Muscle of back (tissue), 11 donors: ENCODE results near the gene CROCC2. TPM values are rescaled to one million over a fixed set of nuclear protein-coding genes. Genes with fewer than 3 reads are reported as not detected.

Source experiments
- DNase-seq, 3 donors: peaks; one replicate each; pipeline versions ENCODE4 v3.0.0 to v3.0.0-alpha.2; 2013
- polyA plus RNA-seq, 10 donors: library from polyadenylated mRNA; unstranded; fragments of 120-200 nt; gene quantifications; one replicate each; pipeline ENCODE4 v1.2.1, GENCODE V29; 2013; ENCODE audit not compliant: insufficient read length in 10 of 10

CROCC2 gene
- polyA plus RNA-seq, 10 donors, result 0.11 to 1.2 (median 0.24) TPM; not detected in 1

DNA sequence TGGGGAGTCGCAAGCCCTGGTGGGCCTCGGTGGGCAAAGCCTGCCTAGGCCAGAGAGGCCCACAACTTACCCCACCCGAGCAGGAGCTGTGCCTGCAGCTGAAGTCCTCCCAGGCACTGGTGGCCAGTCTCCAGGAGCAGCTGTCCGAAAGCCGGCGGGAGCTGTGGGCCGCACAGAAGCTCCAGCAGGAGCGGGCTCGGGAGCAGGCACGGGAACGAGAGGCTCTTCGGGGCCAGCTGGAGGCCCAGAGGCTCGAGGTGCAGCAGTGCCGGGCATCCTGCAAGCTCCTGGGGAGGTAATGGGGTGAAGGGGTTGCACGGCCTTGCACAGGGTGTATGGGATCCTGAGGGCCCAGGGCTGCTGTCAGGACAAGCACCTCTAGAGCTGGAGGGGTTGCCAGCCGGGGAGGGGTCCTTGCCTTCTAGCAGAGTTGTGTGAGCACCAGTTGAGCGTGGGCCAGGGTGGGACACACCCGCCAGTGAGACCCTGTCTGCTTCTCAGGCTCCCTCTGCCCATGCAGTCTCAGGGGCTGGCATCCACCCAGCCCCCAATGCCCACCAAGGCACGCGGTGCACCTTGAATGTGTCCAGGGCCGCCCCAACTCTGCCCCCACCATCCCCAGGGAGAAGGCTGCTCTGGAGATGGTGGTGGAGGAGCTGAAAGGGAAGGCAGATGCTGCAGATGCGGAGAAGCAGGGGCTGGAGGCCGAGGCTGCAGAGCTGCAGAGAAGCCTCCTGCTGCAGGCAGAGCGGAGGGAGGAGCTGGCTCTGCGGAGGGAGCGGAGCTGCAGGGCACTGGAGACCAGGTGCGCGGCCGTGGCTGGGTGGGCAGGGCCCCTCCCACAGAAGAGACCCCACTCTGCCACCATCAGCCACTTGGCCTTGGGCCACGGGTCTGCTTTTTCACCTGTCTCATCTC lies 27.2 kb downstream of the CROCC2 start:
- peak in 1 of 3 donors; percentile 58 for DNase-seq

DNA sequence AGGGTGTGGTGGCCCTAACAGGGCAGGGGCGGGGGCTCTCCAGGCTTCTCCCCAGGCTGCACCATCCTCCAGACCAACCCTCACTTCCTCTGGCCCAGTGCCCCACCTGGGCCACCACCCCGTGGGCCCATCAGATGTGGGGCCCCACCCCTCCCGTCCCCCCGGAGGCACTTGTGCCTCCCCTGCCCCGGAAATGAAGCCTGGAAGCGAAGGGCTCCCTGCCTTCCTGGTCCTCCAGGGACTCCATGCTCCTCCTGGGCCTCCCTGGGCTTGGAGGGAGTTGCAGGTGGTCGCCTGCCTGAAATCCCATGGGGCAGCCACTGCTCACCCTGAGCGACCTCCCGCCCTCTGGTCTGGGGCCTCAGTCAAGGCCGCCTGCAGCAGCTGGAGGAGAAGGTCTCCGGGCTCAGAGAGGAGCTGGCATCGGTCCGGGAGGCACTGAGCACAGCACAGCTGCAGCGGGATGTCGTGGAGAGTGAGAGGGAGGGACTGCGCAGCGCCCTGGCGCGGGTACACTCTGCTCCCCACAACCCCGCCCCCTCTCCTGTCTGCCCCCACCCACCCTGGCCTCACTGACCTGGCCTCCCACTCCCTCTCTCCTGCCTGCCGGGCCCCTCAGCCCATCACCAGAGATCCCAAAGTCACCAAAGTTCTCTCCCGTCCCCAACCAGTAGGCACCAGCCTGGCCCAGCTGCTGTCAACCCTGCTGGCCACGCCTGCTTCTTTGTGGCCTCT lies 28.0 kb downstream of the CROCC2 start:
- DNase-seq, result peak in 2 of 3 donors; percentile 36 to 69

DNA sequence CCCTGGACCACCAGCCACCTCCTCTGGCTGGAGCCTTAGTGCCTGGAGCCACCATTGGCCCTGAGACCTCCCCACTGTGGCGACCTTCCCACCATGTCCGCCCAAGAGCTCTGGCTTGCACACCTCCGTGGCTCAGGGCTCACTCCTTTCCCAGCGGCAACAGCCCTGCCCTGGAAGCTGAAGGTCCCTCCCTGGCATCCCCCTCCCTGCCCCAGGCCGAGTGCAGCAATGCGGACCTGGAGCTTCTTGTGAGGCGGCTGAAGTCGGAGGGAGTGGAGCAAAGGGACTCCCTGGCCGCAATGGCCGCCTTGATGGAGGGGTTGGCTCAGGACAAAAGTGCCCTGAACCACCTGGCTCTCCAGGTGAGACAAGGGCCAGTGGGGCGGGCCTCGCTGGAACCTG lies 28.6 kb downstream of the CROCC2 start:
- peak in 1 of 3 donors; percentile 14 for DNase-seq

DNA sequence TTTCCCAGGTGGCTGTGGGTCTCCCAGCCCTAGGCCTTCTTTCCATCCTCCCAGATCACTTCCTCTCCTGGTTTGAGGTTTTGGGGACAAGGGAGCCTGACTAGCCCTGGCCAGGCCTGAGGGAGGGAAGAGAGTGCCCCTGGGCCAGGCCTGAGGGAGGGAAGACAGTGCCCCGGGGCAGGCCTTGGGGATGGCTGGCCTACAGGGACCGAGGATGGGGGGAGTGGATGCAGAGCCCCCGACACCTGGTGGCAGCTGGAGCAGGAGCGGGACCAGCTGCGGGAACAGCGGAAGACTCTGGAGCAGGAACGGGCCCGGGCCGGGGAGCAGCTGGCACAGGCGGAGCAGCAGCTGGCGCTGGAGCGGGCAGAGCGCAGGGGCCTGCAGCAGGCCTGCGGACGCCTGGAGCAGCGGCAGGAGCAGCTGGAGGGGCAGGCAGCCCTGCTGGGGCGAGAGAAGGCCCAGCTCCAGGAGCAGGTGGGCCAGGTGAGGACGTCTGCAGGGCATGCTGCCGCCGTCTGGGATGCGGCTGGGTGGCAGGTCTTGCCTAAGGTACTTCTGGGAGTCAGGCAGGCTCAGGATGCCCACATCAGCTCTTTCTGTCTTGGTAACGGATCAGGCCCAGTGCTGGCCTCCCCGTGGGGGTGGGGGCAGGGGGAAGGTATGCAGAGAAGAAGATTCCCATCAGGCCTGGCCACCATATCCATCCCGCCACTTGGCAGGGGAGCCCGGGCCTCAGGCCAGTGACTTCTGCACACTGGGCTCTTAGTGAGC lies 29.2 kb downstream of the CROCC2 start:
- peak in 1 of 3 donors; percentile 70 for DNase-seq

DNA sequence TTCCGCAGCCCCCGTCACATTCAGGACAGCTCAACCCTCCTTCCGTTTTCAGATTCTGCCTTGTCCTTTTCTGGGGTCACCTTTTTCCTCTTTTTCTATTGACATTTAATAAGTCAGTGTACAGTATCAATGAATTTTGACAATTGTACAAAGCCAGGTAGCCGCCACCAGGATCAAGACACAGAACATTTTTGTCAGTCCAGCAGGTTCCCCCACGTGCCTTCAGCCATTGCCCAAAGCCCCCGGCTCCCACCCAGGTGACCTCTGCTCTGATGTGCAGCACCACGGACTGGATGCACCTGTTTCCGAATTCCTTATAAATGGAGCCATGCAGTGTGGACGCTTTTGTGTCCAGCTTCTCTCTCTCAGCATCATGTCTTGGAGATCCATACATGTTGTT lies 30.0 kb downstream of the CROCC2 start:
- DNase-seq, result no peak

DNA sequence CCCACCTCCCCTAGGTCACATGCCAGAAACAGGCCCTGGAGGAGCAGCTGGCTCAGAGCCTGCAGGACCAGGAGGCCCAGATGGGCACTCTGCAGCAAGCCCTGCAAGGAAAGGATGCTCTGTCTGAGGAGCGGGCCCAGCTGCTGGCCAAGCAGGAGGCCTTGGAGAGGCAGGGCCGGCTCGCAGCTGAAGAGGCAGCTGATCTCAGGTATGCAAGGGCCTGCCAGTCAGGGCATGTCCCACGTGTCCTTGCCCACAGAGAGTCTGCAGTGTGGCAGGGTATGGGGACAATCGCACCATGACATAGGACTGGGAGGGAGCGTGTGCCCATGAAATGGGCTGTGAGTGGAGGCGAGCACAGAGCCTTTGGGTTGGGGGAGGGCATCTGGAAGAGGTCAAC lies 39.9 kb downstream of the CROCC2 start:
- no peak for DNase-seq

DNA sequence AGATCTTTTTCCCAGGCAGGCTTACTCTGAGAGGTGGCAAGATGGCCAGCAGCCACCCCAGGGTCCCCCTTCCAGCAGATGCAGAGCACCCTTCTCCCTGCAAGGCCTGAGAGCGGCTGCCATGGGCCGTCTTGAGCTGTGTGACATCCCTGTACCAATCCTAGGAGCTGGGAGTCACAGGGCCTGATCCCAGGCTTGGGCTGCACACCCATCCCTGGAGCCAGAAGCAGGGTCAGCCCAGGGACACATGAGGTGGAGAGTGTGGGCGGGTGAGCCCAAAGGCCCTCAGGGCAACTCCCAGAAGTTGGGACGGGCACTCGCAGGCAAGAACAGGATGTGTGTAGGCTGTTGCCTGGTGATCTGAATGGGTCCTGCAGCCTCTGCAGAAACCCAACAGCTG lies 40.5 kb downstream of the CROCC2 start:
- DNase-seq, result no peak

DNA sequence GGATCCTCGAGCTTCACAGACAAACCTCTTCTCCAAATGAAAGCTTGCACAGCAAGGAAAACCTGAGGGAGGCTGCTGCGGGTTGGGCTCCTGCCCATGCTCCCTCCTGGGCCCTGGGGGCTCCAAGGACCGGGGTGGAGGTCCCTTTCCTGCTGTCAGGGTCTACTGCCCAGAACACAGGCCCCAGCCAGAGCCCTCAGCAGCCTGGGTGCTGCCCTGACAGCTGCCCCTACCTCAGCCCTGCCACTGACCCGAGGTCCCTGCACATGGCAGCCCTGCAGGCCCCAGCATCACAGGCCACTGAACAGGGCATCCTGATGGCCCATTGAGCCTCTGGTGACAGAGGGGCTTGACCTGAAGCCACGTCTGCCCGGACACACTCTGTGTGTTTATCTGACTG lies 41.0 kb downstream of the CROCC2 start:
- no peak for DNase-seq

DNA sequence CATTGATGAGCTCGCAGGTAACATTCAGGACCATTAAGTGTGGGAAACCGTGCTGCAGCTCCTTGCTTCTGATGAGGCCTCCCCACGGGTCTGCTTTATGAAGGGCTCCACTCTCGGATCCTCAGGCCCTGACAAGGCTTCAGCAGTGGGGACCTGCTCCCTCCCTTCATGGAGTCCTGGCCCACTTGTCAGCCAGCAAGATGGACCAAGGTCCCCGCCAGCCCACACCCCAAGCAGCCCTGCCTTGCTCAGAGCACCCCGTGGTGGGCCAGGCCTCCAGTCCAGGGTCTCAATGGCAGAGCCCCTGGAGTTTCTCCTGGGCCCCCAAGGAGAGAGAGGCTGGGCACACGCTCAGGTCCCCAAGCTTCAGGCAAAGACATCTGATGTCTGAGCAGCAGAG lies 41.5 kb downstream of the CROCC2 start:
- DNase-seq, result no peak

DNA sequence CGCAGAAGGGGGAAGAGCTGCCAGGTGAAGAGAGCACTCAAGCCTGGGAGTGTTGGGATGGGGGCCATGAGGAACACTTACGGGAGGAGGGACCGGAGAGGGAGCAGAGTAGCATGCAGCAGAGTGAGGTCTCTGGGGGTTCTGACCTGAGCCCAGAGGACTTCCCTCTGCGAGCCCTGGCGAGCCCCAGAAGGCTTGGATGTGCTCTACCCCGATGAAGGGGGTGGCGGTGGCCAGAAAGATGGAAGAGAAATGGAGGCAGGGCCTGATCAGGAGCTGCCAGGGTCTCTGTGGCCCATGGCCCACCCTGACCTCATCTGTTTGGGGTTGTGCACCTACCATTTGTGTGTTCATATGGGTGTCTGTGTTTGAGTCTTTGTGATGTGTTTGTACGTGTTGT lies 42.0 kb downstream of the CROCC2 start:
- DNase-seq, result no peak

DNA sequence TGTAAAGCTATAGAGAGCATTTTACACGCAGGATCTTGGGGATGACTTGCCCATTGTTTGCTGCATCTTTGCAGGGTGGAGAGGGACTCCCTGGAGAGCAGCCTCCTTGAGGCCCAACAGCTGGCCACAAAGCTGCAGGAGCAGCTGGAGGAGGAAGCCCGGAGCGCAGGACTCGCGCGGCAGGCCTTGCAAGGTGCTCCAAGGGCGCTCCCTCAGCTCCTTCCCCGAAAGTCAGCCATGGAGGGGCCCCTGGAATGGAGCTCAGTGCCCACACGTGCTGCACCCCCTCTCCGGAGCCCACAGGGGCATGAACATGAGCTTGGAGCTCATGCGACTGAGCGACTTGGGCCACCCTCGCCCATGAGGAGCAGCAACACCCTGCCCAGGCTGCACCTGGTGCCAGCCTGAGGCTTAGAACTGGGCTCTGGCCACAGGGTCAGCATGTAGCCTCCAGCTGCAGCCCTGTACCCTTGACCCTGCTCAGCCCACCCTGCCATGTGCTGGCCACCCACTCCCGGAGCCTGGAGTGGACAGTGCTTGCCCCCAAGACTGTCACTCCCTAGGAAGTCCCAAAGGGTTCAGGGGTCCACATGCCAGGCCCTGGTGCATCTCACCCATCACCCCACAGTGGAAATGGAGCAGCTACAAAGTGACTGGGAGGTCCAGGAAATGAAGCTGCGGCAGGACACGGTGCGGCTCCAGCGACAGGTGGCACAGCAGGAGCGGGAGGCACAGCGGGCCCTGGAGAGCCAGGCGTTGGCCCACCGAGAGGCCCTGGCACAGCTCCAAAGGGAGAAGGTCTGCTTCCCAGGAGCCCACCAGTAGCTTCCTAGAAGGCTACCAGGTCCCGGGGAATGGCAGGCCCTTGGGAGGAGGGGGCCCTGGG lies 43.0 kb downstream of the CROCC2 start:
- DNase-seq, result peak in 1 of 3 donors; percentile 5

DNA sequence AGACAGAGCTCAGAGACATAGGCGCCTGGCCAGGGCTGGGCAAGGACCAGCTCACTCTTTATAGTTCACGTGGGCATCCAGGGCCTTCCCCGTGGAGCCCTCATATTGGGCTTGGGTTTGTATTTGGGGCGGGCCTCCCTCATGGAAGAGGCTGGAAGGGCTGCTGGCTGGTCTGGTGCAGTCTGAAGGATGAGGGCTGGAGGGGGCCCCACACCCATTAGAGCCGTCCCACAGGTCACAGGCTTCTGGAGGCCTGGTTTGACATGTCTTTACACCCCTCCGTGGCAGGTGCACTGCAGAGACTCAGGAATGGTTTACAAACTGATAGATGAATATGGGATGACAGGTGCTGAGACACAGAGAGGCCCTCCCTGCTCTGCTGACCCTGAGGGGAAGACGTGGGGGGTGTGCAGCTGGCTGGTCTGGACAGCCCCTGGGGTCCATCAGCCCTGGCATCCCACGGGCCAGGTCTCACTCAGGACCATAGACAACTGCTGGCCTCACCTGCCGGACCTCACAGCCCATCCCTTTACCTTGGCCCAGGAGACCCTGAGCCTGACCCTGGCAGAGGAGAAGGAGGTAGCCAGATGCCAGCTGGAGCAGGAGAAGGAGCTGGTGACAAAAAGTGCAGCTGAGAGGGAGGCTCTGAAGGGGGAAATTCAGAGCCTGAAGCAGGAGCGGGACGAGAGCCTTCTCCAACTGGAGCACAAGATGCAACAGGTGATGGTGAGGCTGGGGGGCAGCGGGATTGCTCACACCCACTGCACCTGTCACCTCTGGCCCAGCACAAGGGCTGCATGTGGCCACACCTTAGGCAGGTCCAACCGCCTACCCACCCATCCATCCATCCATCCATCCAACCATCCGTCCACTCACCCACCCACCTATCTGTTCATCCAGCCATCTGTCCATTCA lies 43.9 kb downstream of the CROCC2 start:
- no peak for DNase-seq

DNA sequence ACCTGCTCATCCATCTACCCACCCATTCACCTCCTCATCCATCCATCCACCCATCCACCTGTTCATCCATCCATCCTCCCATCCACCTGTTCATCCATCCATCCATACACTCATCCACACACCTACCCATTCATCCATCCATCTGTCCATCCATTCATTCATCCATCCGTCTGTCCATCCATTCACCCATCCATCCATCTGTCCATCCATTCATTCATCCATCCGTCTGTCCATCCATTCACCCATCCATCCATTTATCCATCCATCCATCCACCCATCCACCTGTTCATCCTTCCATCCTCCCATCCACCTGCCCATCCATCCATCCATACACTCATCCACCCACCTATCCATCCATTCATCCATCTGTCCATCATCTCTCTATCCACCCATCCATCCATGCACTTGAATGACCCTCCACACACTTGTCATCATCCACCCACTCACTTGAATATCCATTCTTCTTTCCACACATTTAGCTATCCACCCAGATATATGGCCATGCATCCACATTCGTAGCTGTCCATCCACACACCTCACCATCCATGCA lies 45.0 kb downstream of the CROCC2 start:
- no peak for DNase-seq

DNA sequence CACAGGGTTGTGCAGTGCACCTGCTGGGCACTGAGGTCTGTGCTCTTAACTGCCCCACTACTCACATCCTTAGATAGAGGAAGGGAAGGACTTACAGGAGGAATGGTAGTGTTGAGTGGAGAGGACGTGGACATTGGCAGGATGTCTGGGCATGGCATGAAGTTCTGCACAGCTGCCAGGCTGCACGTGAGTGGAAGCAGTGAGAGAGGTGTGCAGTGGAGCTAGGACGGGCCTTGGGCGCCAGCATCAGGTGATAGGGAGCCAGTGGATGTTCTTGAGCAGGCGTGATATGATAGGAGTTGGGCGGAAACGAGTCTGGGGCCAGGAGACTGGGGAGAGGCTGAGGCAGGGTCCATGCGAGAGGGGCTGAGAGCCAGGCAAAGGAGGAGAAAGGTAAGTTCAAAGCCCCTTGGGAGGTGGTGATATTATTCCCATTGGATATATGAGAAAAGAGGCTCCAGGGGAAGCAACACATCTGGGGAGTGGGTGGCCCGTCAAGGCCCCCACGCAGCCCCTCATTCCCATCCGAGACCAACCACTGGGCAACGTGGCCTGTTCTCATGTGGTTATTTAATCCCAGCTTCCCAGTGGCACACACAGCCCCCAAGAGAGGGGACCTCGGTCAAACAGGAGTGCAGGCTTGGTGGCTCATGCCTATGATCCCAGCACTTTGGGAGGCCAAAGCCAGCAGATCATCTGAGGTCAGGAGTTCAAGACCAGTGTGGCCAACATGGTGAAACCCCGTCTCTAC lies 46.5 kb downstream of the CROCC2 start:
- DNase-seq, result no peak

DNA sequence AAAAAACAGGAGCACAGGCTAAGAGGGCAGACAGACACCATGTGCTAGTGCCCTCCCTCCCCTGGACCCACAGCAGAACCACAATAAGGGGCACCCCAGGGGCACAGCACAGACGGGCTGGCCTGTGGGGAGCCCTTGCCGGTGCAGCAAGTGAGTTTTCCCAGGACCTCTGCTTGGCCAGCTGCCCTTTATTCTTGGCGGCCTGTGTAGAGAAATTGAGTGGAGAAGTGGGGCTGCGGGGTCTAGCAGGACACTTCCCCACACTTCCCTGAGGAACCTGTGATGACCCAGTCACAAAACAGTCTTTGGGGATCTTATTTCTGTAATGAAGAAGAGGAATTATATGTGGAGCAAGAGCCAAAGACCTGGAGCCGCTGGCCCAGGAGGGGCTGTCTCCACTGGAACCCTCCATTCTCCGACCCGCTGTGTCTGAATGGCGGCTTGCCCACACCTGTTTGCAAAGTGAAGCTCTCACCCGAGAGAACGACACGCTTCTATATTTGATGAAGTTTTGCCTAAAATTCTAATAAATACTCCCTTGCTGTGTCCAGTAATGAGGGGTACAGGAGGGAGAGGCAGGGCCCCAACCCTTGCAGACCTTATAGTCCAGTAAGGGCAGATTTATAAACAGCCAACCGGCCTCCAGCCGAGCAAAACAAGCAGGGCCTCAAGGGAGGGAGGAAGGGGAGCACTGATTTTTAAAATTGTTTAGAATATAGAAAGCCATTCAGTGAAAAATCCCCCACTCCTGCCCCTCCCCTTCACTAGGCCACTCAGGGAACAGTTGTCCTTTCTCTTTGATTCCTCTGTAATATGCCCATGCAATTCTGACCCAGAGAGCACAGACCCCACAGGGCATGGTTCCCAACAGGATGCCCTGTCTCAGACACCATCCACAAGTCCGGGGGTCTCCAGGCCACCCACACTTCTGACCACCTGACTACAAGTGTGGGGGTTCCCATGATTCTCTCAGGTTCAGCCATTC lies 47.6 kb downstream of the CROCC2 start:
- peak in 1 of 3 donors; percentile 17 for DNase-seq

DNA sequence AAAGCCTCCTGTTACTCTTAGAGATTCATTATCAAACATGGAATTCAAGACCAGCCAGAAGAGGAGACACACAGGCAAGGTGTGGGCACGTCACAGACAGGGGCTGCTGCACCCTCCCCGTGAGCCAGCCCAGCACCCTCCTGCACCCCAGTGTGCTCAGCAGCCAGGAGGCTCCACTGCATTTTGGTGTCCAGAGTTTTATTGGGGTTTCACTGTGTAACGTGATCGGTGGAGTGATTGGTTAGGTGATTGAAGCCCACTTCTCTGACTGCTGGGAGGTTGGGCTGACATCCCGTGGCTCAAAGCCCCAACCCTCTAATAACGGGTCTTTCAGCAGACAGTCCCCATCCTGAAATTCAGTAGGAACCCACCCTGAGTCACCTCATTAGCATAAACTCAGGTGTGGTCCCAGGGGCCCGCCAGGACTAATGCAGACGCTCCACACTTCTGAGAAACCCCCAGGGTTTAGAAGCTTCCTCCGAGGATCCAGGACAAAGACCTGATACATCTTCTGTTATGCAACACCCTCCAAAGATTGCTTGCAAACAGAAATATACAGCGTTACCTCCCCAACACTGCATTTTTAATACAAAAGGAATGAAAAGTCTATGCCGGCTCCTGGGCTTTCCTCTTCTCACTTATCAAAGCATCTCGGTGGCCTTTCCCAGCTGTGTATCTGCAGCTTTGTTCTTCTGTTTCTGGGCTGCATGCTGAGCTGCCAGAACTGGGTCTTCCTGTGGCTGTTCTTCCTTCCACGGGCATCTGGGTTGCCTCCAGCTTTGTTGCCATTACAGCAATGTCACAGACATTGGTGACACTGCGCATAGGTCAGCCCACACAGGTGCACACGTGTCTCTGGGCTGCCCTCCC lies 48.5 kb downstream of the CROCC2 start:
- DNase-seq, result peak in 1 of 3 donors; percentile 1
